H1 (cell line): ENCODE results near the gene CRTAC1.

Source experiments
- MAX ChIP-seq: IDR thresholded peaks from 2 replicates; pipeline ENCODE4 v1.6.1; 2012; ENCODE audit warnings: inconsistent platforms
- POLR2A ChIP-seq, 2 experiments: IDR thresholded peaks; 1 replicate in 1 of 2; 2 replicates in 1 of 2; pipeline ENCODE4 v1.6.1; 2011; ENCODE audit warnings: low read depth in 2 of 2, low read length in 2 of 2, mild to moderate bottlenecking in 2 of 2; ENCODE audit errors: control extremely low read depth in 1 of 2

GRCh38 chr10:97937054-97937453, 93.4 kb downstream of the CRTAC1 start:
- no peak for TF ChIP-seq POLR2A (IDR thresholded peaks at IDR 0.05; ENCODE audit: control extremely low read depth in 1 of 2, low read depth in 2 of 2, low read length in 2 of 2)
- no peak for TF ChIP-seq MAX
